ELR (cell line): ENCODE data around the gene LMBRD2.

ENCODE experiments used
- DNase-seq: peaks from one replicate; pipeline ENCODE4 v3.0.0-alpha.2; 2015; ENCODE audit warnings: low read depth

LMBRD2 gene

DNA sequence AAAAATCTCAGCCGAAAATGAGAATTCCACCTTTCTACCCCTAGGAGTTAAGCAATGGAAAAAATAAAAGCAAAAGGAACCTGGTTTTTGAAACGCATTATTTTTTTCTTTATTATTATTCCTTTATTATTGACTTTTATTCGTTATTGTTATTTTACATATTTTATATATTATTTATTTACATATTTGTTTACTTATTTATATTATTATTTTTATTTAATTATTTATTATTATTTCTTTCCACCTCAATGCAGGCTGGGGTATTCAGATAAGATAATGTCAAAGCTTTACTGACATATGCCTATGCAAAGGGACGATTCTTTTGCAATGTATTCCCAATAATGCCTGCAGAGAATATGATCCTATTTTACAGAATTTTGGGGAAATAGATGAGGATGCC, 101.7 kb downstream of the LMBRD2 start:
- no peak for DNase-seq
